Measurements from ENCODE around the gene CYP27B1. TPM values are rescaled to one million over a fixed set of nuclear protein-coding genes. Genes with fewer than 3 reads are reported as not detected.

Gene CYP27B1
- total RNA-seq, 1 donor from 2014 or later: 4.2 TPM

- H3K4me3 Mint-ChIP-seq: peak within 1 kb of the TSS; percentile 98
- peaks cover 40% of the 10 kb centered on the region for H3K27me3 Mint-ChIP-seq (ENCODE audit: low read depth)
- H3K9me3 Mint-ChIP-seq: no peaks in the 10 kb centered on the region
- peak; percentile 98 for DNase-seq (ENCODE audit: low read depth, low spot score)
- H3K27ac Mint-ChIP-seq (ENCODE audit: unreplicated experiment): peak within 1 kb of the TSS; percentile 100
- peaks cover 53% of the 10 kb centered on the region for H3K4me1 Mint-ChIP-seq
- TF ChIP-seq CTCF (conservative IDR thresholded peaks at IDR 0.05): no peak
- H3K36me3 Mint-ChIP-seq (ENCODE audit: low read depth): peaks cover 25% of the 10 kb centered on the region
These were observed 14.8 kb downstream of the CYP27B1 start, which contains the start of gene CDK4 for GRCh38 chr12:57751788-57752667. Gene CDK4, minus strand, starts transcription at chr12:57752310. Its CDS starts 593 bp downstream, at chr12:57751717.

GRCh38 chr12:57751432-57751787 is 15.5 kb downstream of the CYP27B1 start:
- H3K27ac Mint-ChIP-seq (ENCODE audit: unreplicated experiment): peak overlapping the region; percentile 100
- peaks cover 26% of the 10 kb centered on the region for H3K36me3 Mint-ChIP-seq (ENCODE audit: low read depth)
- no peaks in the 10 kb centered on the region for H3K9me3 Mint-ChIP-seq
- DNase-seq (ENCODE audit: low read depth, low spot score): no peak
- no peak for TF ChIP-seq CTCF (conservative IDR thresholded peaks at IDR 0.05)
- peaks cover 50% of the 10 kb centered on the region for H3K4me1 Mint-ChIP-seq
- peak overlapping the region; percentile 98 for H3K4me3 Mint-ChIP-seq
- peaks cover 34% of the 10 kb centered on the region for H3K27me3 Mint-ChIP-seq (ENCODE audit: low read depth)

GRCh38 chr12:57750561-57751431 is 16.1 kb downstream of the CYP27B1 start:
- Mint-ChIP-seq H3K4me3 (peak overlapping the region; percentile 98), H3K27me3 (ENCODE audit: low read depth) (peaks cover 28% of the 10 kb centered on the region), H3K9me3 (no peaks in the 10 kb centered on the region), H3K4me1 (peaks cover 51% of the 10 kb centered on the region), H3K27ac (ENCODE audit: unreplicated experiment) (peak overlapping the region; percentile 100), H3K36me3 (ENCODE audit: low read depth) (peaks cover 28% of the 10 kb centered on the region)
- no peak for DNase-seq (ENCODE audit: low read depth, low spot score)
- TF ChIP-seq CTCF (conservative IDR thresholded peaks at IDR 0.05): no peak

GRCh38 chr12:57749061-57749460 is 17.8 kb downstream of the CYP27B1 start:
- peaks cover 30% of the 10 kb centered on the region for H3K36me3 Mint-ChIP-seq (ENCODE audit: low read depth)
- H3K27ac Mint-ChIP-seq (ENCODE audit: unreplicated experiment): no peak overlapping the region
- no peaks in the 10 kb centered on the region for H3K9me3 Mint-ChIP-seq

More at GRCh38 chr12:57749061-57749460, 17.8 kb downstream of the CYP27B1 start:
- TF ChIP-seq CTCF (conservative IDR thresholded peaks at IDR 0.05): no peak
- peaks cover 58% of the 10 kb centered on the region for H3K4me1 Mint-ChIP-seq
- H3K4me3 Mint-ChIP-seq: peak overlapping the region; percentile 48
- peaks cover 34% of the 10 kb centered on the region for H3K27me3 Mint-ChIP-seq (ENCODE audit: low read depth)
- DNase-seq (ENCODE audit: low read depth, low spot score): no peak

Measured in neural crest cell (in vitro differentiated cells).